ENCODE measurements around the gene ATP4A. TPM values are rescaled to one million over a fixed set of nuclear protein-coding genes. Genes with fewer than 3 reads are reported as not detected.

The ATP4A gene
- total RNA-seq, 2 experiments from 2014 or later, result not detected

GRCh38 chr19:35585848-35586247 lies 22.4 kb upstream of the ATP4A start, which contains the start of gene PMIS2:
Gene PMIS2, plus strand, starts transcription at chr19:35586173. Its CDS starts 87 bp downstream, at chr19:35586260.
- peaks cover 30% of the 10 kb centered on the region for H3K27me3 Mint-ChIP-seq
- no peaks in the 10 kb centered on the region for H3K36me3 Mint-ChIP-seq
- no peaks in the 10 kb centered on the region for H3K9me3 Mint-ChIP-seq
- DNase-seq, result peak; percentile 21
- H3K4me1 Mint-ChIP-seq, result no peaks in the 10 kb centered on the region
- peak within 1 kb of the TSS; percentile 26 for H3K27ac Mint-ChIP-seq
- H3K4me3 Mint-ChIP-seq, result no peak within 1 kb of the TSS

GRCh38 chr19:35582760-35583159 lies 19.3 kb upstream of the ATP4A start:
- no peak for DNase-seq
- no peaks in the 10 kb centered on the region for H3K36me3 Mint-ChIP-seq
- no peaks in the 10 kb centered on the region for H3K4me1 Mint-ChIP-seq
- H3K4me3 Mint-ChIP-seq, result no peak overlapping the region
- H3K27me3 Mint-ChIP-seq, result peaks cover 30% of the 10 kb centered on the region
- H3K9me3 Mint-ChIP-seq, result peaks cover 1% of the 10 kb centered on the region
- no peak overlapping the region for H3K27ac Mint-ChIP-seq

GRCh38 chr19:35578707-35579106 lies 15.2 kb upstream of the ATP4A start:
- H3K4me3 Mint-ChIP-seq, result no peak overlapping the region
- peaks cover 27% of the 10 kb centered on the region for H3K9me3 Mint-ChIP-seq
- H3K27me3 Mint-ChIP-seq, result peaks cover 12% of the 10 kb centered on the region
- H3K4me1 Mint-ChIP-seq, result no peaks in the 10 kb centered on the region
- DNase-seq, result no peak
- H3K36me3 Mint-ChIP-seq, result peaks cover 11% of the 10 kb centered on the region
- no peak overlapping the region for H3K27ac Mint-ChIP-seq

- H3K27ac Mint-ChIP-seq, result no peak overlapping the region
- no peak for DNase-seq
- H3K36me3 Mint-ChIP-seq, result peaks cover 11% of the 10 kb centered on the region
- H3K4me1 Mint-ChIP-seq, result no peaks in the 10 kb centered on the region
- peaks cover 7% of the 10 kb centered on the region for H3K27me3 Mint-ChIP-seq
- no peak overlapping the region for H3K4me3 Mint-ChIP-seq
- H3K9me3 Mint-ChIP-seq, result peaks cover 27% of the 10 kb centered on the region
These were observed 14.5 kb upstream of the ATP4A start for GRCh38 chr19:35577918-35578317.

GRCh38 chr19:35571406-35571965 lies 8.0 kb upstream of the ATP4A start:
- no peak for DNase-seq
- no peak overlapping the region for H3K4me3 Mint-ChIP-seq
- H3K27me3 Mint-ChIP-seq, result peaks cover 23% of the 10 kb centered on the region
- H3K36me3 Mint-ChIP-seq, result peaks cover 7% of the 10 kb centered on the region
- H3K9me3 Mint-ChIP-seq, result peaks cover 15% of the 10 kb centered on the region
- H3K4me1 Mint-ChIP-seq, result peaks cover 3% of the 10 kb centered on the region
- H3K27ac Mint-ChIP-seq, result peak overlapping the region; percentile 19

GRCh38 chr19:35569281-35569781 lies 5.9 kb upstream of the ATP4A start:
- H3K27me3 Mint-ChIP-seq, result peaks cover 24% of the 10 kb centered on the region
- DNase-seq, result no peak
- no peaks in the 10 kb centered on the region for H3K9me3 Mint-ChIP-seq
- no peak overlapping the region for H3K4me3 Mint-ChIP-seq
- no peaks in the 10 kb centered on the region for H3K36me3 Mint-ChIP-seq
- peaks cover 3% of the 10 kb centered on the region for H3K4me1 Mint-ChIP-seq
- H3K27ac Mint-ChIP-seq, result no peak overlapping the region

GRCh38 chr19:35566738-35567137 lies 3.3 kb upstream of the ATP4A start:
- Mint-ChIP-seq H3K27ac (no peak overlapping the region), H3K9me3 (no peaks in the 10 kb centered on the region), H3K4me3 (no peak overlapping the region), H3K27me3 (peaks cover 38% of the 10 kb centered on the region), H3K36me3 (no peaks in the 10 kb centered on the region), H3K4me1 (peaks cover 3% of the 10 kb centered on the region)
- DNase-seq, result no peak

- H3K36me3 Mint-ChIP-seq, result no peaks in the 10 kb centered on the region
- no peaks in the 10 kb centered on the region for H3K4me1 Mint-ChIP-seq
- no peak for DNase-seq
- peaks cover 41% of the 10 kb centered on the region for H3K27me3 Mint-ChIP-seq
- H3K27ac Mint-ChIP-seq, result no peak overlapping the region
- no peak overlapping the region for H3K4me3 Mint-ChIP-seq
- no peaks in the 10 kb centered on the region for H3K9me3 Mint-ChIP-seq
These were observed 1.8 kb upstream of the ATP4A start for GRCh38 chr19:35565016-35565856.

- no peak overlapping the region for H3K27ac Mint-ChIP-seq
- no peak overlapping the region for H3K4me3 Mint-ChIP-seq
- peaks cover 2% of the 10 kb centered on the region for H3K4me1 Mint-ChIP-seq
- H3K9me3 Mint-ChIP-seq, result no peaks in the 10 kb centered on the region
- peaks cover 60% of the 10 kb centered on the region for H3K27me3 Mint-ChIP-seq
- no peaks in the 10 kb centered on the region for H3K36me3 Mint-ChIP-seq
- no peak for DNase-seq
These were observed 682 bp downstream of the ATP4A start for GRCh38 chr19:35562776-35563175.

GRCh38 chr19:35562336-35562735 lies 1.1 kb downstream of the ATP4A start:
- no peaks in the 10 kb centered on the region for H3K36me3 Mint-ChIP-seq
- H3K27ac Mint-ChIP-seq, result no peak overlapping the region
- no peak overlapping the region for H3K4me3 Mint-ChIP-seq
- no peak for DNase-seq
- H3K27me3 Mint-ChIP-seq, result peaks cover 63% of the 10 kb centered on the region
- no peaks in the 10 kb centered on the region for H3K9me3 Mint-ChIP-seq
- H3K4me1 Mint-ChIP-seq, result peaks cover 2% of the 10 kb centered on the region

GRCh38 chr19:35561436-35561835 lies 2.0 kb downstream of the ATP4A start:
- Mint-ChIP-seq H3K27me3 (peaks cover 65% of the 10 kb centered on the region), H3K9me3 (no peaks in the 10 kb centered on the region), H3K4me1 (peaks cover 3% of the 10 kb centered on the region), H3K27ac (no peak overlapping the region), H3K36me3 (peaks cover 2% of the 10 kb centered on the region), H3K4me3 (no peak overlapping the region)
- DNase-seq, result no peak

GRCh38 chr19:35560677-35561076 lies 2.8 kb downstream of the ATP4A start:
- Mint-ChIP-seq H3K36me3 (peaks cover 2% of the 10 kb centered on the region), H3K27me3 (peaks cover 69% of the 10 kb centered on the region), H3K4me3 (no peak overlapping the region), H3K9me3 (no peaks in the 10 kb centered on the region), H3K4me1 (peaks cover 3% of the 10 kb centered on the region), H3K27ac (no peak overlapping the region)
- DNase-seq, result no peak

- Mint-ChIP-seq H3K27me3 (peaks cover 70% of the 10 kb centered on the region), H3K4me3 (no peak overlapping the region), H3K36me3 (peaks cover 2% of the 10 kb centered on the region), H3K27ac (no peak overlapping the region), H3K4me1 (peaks cover 3% of the 10 kb centered on the region), H3K9me3 (no peaks in the 10 kb centered on the region)
- no peak for DNase-seq
These were observed 3.2 kb downstream of the ATP4A start for GRCh38 chr19:35560271-35560670.

- Mint-ChIP-seq H3K9me3 (no peaks in the 10 kb centered on the region), H3K36me3 (peaks cover 2% of the 10 kb centered on the region), H3K27ac (no peak overlapping the region), H3K27me3 (peaks cover 70% of the 10 kb centered on the region), H3K4me1 (peaks cover 3% of the 10 kb centered on the region), H3K4me3 (no peak overlapping the region)
- DNase-seq, result no peak
These were observed 3.7 kb downstream of the ATP4A start for GRCh38 chr19:35559781-35560180.

GRCh38 chr19:35559281-35559659 lies 4.2 kb downstream of the ATP4A start:
- Mint-ChIP-seq H3K27me3 (peaks cover 68% of the 10 kb centered on the region), H3K4me3 (no peak overlapping the region), H3K4me1 (peaks cover 3% of the 10 kb centered on the region), H3K9me3 (no peaks in the 10 kb centered on the region), H3K36me3 (peaks cover 2% of the 10 kb centered on the region), H3K27ac (no peak overlapping the region)
- no peak for DNase-seq

All from activated naive CD8-positive, alpha-beta T cell treated with anti-CD3 and anti-CD28 coated beads for 36 hours (primary cell).